Colonic mucosa (tissue), 4 donors: ENCODE data around the gene ST8SIA5. TPM values are rescaled to one million over a fixed set of nuclear protein-coding genes. Genes with fewer than 3 reads are reported as not detected.
A peak's percentile ranks its signal among the peaks of the same experiment; 100 is the strongest.
"Not testable (repeated sequence)": the region's sequence is repeated elsewhere in the genome, so short reads cannot be mapped to it uniquely, and the experiment has no call there.

Experiments used
- DNase-seq: peaks from one replicate; pipeline ENCODE4 v3.0.0-alpha.2; 2020
- H3K27ac ChIP-seq: fragments of 200-600 bp; one replicate; pipeline ENCODE4 v1.8.0; 2021
- H3K27me3 ChIP-seq: fragments of 200-600 bp; one replicate; pipeline ENCODE4 v1.8.0; 2021
- H3K36me3 ChIP-seq: fragments of 200-600 bp; one replicate; pipeline ENCODE4 v1.8.0; 2021
- H3K4me1 ChIP-seq: fragments of 200-600 bp; one replicate; pipeline ENCODE4 v1.8.0; 2021; ENCODE audit warnings: mild to moderate bottlenecking
- H3K4me3 ChIP-seq: fragments of 200-600 bp; one replicate; pipeline ENCODE4 v1.8.0; 2021
- H3K9ac ChIP-seq, 2 donors: one replicate each; pipeline ENCODE4 v1.7.0; 2013; ENCODE audit warnings: control low read depth in 2 of 2, low read depth in 2 of 2, low read length in 2 of 2
- H3K9me3 ChIP-seq: fragments of 200-600 bp; one replicate; pipeline ENCODE4 v1.8.0; 2021
- CTCF ChIP-seq: fragments of 200-600 bp; IDR thresholded peaks from one replicate; pipeline ENCODE4 v1.8.0; 2022; ENCODE audit warnings: antibody characterized with exemption, mild to moderate bottlenecking
- intact Hi-C: fragments of 100-400 bp; cut with DNase I; formaldehyde crosslinking; loops from one replicate; pipeline ENCODE4 v1.14.1; 2022
- total RNA-seq, 2 donors: library from RNA; stranded (reverse); fragmentation: NEBNext Ultra II Directional in 1 of 2; extraction: Animal tissue kit (Norgen Biotek cat#: 25700) in 1 of 2; gene quantifications; one replicate each; pipeline ENCODE4 v1.2.1, GENCODE V29; 2021
- donor health status: healthy.
- donor health status: DM: no; HTN: no; CAD: no.
- donor health status: DM: no; HTN: no; CAD: no.

Gene ST8SIA5
- total RNA-seq: under 1 TPM; 0.32 to 0.37 TPM

GRCh38 chr18:46756559-46757201 is at the start of gene ST8SIA5:
Gene ST8SIA5, minus strand, starts transcription at chr18:46757053. Its CDS starts 545 bp downstream, at chr18:46756508.
- Histone ChIP-seq H3K4me1 (no peaks in the 10 kb centered on the region), H3K27ac (no peak within 1 kb of the TSS), H3K27me3 (peaks cover 46% of the 10 kb centered on the region), H3K9ac (no peak within 1 kb of the TSS), H3K4me3 (peak within 1 kb of the TSS; percentile 7), H3K9me3 (no peaks in the 10 kb centered on the region), H3K36me3 (no peaks in the 10 kb centered on the region)
- no peak for DNase-seq
- intact Hi-C loops: no loop called here
- no peak for TF ChIP-seq CTCF

- H3K4me1 ChIP-seq, H3K9ac ChIP-seq, H3K4me3 ChIP-seq, H3K36me3 ChIP-seq, intact Hi-C loops, H3K27ac ChIP-seq, DNase-seq, H3K27me3 ChIP-seq, H3K9me3 ChIP-seq: not testable (repeated sequence)
Measured at GRCh38 chr18:46795945-46796344, 39.1 kb upstream of the ST8SIA5 start.

GRCh38 chr18:46794607-46795006 is 37.8 kb upstream of the ST8SIA5 start:
- no peak overlapping the region for H3K4me3 ChIP-seq
- no peaks in the 10 kb centered on the region for H3K9me3 ChIP-seq
- TF ChIP-seq CTCF: no peak
- no peak overlapping the region for H3K9ac ChIP-seq
- no peak overlapping the region for H3K27ac ChIP-seq
- intact Hi-C loops: no loop called here
- no peaks in the 10 kb centered on the region for H3K4me1 ChIP-seq
- H3K36me3 ChIP-seq: no peaks in the 10 kb centered on the region
- H3K27me3 ChIP-seq: no peaks in the 10 kb centered on the region
- no peak for DNase-seq

GRCh38 chr18:46793565-46793964 is 36.7 kb upstream of the ST8SIA5 start:
- intact Hi-C loops: no loop called here
- Histone ChIP-seq H3K4me3 (no peak overlapping the region), H3K36me3 (no peaks in the 10 kb centered on the region), H3K27ac (no peak overlapping the region), H3K9ac (no peak overlapping the region), H3K4me1 (no peaks in the 10 kb centered on the region), H3K27me3 (no peaks in the 10 kb centered on the region), H3K9me3 (no peaks in the 10 kb centered on the region)
- TF ChIP-seq CTCF: no peak
- DNase-seq: no peak

GRCh38 chr18:46789088-46789487 is 32.2 kb upstream of the ST8SIA5 start:
- no peak for TF ChIP-seq CTCF
- no peak for DNase-seq
- Histone ChIP-seq H3K27me3 (no peaks in the 10 kb centered on the region), H3K4me1 (no peaks in the 10 kb centered on the region), H3K36me3 (no peaks in the 10 kb centered on the region), H3K27ac (no peak overlapping the region), H3K4me3 (no peak overlapping the region), H3K9me3 (no peaks in the 10 kb centered on the region), H3K9ac (no peak overlapping the region)
- intact Hi-C loops: no loop called here

- H3K27me3 ChIP-seq: no peaks in the 10 kb centered on the region
- no peak overlapping the region for H3K4me3 ChIP-seq
- no peaks in the 10 kb centered on the region for H3K36me3 ChIP-seq
- no peak overlapping the region for H3K9ac ChIP-seq
- no peaks in the 10 kb centered on the region for H3K4me1 ChIP-seq
- no peak for DNase-seq
- TF ChIP-seq CTCF: no peak
- H3K9me3 ChIP-seq: no peaks in the 10 kb centered on the region
- intact Hi-C loops: no loop called here
- no peak overlapping the region for H3K27ac ChIP-seq
Measured at GRCh38 chr18:46787674-46788073, 30.8 kb upstream of the ST8SIA5 start.
